Measurements from ENCODE around the gene KCNJ11.

KCNJ11 gene

DNA sequence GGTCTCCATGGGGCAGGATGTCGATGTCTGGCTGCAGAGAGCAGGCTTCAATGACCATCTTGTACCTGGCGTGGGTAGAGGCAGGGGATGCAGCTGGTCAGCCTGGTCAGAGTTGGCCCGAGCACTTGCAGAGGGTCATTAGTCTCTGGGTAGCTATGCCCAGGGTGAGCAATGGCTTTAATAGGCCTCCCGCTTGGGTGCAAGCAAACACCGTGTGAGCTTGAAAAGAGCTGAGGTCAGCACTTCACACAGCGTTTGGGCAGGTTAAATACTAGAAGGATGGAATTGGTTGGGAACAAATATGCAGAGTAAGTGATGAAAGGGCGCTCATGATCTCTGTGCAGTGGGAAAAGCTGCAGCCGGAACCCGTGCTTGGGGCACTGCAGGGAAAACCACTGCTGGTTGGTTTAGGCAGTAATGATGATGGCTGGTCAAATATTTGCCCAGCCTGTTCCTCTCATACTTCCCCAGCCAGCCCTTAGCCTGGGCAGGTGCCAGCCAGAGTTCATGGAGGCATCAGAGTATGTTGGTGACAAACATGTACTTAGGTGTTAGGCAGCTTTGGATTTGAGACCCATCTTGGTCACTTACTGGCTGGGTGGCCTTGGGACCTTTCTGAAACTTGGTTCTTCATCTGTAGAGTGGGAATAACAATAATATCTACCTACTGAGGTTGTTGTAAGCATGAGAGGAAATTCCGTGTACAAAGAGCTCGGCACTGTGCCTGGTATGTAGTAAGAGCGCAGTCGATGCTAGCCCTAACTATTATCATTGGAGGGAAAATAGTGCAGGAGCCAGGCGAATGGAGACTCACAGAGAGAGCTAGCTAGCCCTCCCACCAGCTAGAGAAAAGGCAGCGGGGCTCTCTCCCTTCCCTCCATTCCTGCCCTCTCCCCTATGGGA is 25.2 kb upstream of the KCNJ11 start:
- Mint-ChIP-seq H3K9me3 (no peaks in the 10 kb centered on the region), H3K36me3 (no peaks in the 10 kb centered on the region), H3K27ac (no peak overlapping the region), H3K27me3 (peaks cover 7% of the 10 kb centered on the region), H3K4me1 (no peaks in the 10 kb centered on the region), H3K4me3 (no peak overlapping the region)

DNA sequence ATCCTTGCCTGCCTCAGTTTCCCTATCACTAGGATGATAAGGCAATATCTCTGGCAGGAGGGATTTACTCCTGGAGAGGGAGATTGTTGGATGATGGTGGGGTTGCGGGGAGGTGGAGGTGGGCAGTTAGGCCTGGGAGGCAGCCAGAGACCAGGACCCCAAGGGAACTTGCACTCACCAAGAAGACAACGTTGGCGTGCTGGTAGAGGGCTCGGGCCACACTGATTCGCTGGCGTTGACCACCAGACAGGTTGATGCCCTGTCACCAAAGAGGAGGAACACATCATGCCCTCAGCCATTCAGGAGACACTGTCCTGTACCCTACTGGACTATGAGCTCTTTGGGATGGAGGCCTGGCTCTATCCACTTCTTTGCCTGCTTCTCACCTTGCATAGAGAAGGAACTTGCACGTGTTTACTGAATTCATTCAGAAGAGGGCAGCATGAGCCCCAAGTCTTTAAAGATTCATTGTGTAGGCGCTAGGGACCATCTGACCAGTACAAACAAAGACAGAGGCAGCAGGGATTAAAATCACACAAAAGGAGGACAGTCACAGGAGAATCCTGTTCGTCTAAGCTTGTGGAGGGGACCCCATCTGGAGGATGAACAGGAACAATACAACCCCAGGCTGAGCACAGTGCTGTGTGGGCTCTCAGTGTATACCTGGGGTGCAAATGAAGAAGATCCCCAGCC is 24.2 kb upstream of the KCNJ11 start:
- Mint-ChIP-seq H3K27me3 (peaks cover 5% of the 10 kb centered on the region), H3K4me3 (no peak overlapping the region), H3K4me1 (no peaks in the 10 kb centered on the region), H3K9me3 (no peaks in the 10 kb centered on the region), H3K36me3 (no peaks in the 10 kb centered on the region), H3K27ac (no peak overlapping the region)

DNA sequence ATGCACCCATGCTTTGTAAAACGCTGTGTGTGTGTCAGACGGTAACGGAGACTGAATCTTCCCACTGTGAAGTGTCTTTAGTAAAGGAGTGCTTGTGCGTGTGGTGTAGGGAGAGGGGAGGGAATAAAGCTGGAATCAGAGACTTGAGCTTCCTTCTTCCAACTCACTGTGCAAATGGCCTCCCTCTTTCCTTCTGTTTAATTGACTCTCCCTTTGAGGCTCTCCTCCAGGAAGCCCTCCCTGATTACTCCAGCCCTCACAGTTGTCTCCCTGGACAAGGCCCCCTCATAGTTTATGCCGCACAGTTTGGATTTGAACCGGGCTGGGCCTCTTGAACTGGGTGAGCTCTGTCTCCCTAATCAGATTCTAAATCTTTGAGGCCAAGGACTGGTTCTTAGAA is 23.0 kb upstream of the KCNJ11 start:
- H3K9me3 Mint-ChIP-seq: no peaks in the 10 kb centered on the region
- no peaks in the 10 kb centered on the region for H3K4me1 Mint-ChIP-seq
- H3K27me3 Mint-ChIP-seq: peaks cover 2% of the 10 kb centered on the region
- H3K27ac Mint-ChIP-seq: no peak overlapping the region
- no peaks in the 10 kb centered on the region for H3K36me3 Mint-ChIP-seq
- no peak overlapping the region for H3K4me3 Mint-ChIP-seq

DNA sequence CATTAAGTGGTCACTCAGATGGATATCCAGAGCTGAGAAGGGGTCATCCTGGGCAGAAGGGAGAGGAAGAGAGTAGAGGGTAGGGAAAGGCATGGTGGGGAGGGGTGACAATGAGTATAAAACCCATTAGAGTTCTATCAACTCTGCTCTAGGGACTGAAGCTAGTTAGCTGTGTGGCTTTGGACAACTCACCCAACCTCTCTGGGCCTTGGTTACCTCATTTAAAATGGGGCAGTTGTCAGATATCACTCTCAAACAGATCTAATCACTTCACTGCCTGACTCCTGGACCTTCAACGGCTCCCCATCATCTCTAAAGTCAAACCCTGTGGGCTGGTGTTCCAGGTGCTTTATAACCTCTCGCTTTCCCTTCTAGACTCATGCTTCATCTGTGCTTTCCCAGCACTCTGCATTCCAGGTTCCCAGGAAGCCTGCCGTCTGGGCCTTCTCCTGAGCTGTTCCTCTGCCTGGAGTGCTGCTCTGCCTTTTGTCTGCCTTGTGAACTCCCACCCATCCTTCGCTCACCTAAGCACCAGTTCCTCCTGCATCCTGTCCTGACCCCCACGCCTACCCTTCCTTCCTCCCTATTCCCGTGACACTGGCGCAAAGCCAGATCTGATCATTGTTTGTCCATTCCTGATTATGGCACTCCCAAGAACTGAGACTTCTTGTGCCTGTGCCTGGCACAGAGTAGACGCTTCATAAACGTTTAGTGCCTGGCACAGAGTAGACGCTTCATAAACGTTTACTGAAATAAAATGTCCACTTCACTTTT is 22.3 kb upstream of the KCNJ11 start:
- H3K27ac Mint-ChIP-seq: peak overlapping the region; percentile 59
- H3K4me3 Mint-ChIP-seq: no peak overlapping the region
- H3K27me3 Mint-ChIP-seq: no peaks in the 10 kb centered on the region
- no peaks in the 10 kb centered on the region for H3K36me3 Mint-ChIP-seq
- no peaks in the 10 kb centered on the region for H3K9me3 Mint-ChIP-seq
- H3K4me1 Mint-ChIP-seq: no peaks in the 10 kb centered on the region

DNA sequence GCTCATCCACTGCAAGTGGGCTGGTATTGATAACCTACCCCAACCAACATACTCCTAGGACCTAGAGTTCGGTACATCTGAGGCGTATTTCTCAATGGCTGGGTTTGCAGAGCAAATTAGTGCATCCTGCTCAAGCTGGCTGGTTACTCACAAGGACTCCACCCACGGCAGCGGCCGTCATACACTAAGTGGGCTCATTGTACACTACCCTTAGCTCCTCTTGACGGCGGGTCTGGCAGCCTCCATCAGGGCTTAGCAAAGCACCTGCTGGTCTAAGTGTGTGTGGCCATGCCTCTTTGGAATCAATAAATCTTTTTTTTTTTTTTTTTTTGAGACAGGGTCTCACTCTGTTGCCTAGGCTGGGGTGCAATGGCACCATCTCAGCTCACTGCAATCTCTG is 20.2 kb upstream of the KCNJ11 start:
- Mint-ChIP-seq H3K27me3 (no peaks in the 10 kb centered on the region), H3K4me1 (no peaks in the 10 kb centered on the region), H3K4me3 (no peak overlapping the region), H3K27ac (no peak overlapping the region), H3K36me3 (no peaks in the 10 kb centered on the region), H3K9me3 (no peaks in the 10 kb centered on the region)

DNA sequence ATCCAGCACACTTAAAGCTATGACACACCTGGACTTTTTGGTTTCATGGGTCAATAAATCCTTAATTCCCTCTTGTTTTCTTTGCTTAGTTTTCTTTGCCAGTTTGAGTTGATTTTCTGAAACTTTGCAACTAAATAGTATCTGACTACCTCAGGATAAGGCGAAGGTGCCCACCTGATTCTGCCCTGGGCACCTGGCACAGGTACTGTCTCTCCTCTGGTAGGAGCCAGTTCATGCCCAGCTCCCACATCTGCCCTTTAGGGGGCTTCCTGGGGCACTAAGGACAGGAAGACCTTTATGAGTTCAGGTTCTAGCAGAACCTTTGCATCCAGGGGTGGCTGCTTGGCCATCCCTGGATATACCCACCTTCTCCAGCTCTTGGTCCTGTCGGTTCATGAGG is 19.6 kb upstream of the KCNJ11 start:
- H3K36me3 Mint-ChIP-seq: no peaks in the 10 kb centered on the region
- H3K9me3 Mint-ChIP-seq: no peaks in the 10 kb centered on the region
- H3K27me3 Mint-ChIP-seq: no peaks in the 10 kb centered on the region
- H3K4me1 Mint-ChIP-seq: no peaks in the 10 kb centered on the region
- no peak overlapping the region for H3K4me3 Mint-ChIP-seq
- no peak overlapping the region for H3K27ac Mint-ChIP-seq

DNA sequence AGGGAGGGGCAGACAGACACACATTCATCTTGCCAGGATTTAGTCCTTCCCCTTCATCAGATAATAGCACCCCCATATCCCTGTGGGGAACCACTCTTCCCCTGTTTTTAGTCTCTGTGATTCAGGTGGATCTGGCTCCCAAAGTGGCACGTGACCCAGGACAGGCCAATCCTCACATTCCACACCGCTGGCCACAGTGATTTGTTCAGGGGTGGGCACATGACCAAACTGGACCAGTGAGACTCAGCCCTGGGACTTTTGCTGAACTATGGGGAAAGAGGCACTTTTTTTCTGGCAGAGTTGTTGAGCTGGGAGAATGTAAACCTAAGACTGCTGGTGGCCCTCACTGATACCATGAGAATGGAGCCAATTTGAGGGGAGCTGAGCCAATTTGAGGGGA is 19.1 kb upstream of the KCNJ11 start:
- Mint-ChIP-seq H3K4me3 (no peak overlapping the region), H3K27ac (no peak overlapping the region), H3K36me3 (no peaks in the 10 kb centered on the region), H3K9me3 (no peaks in the 10 kb centered on the region), H3K27me3 (no peaks in the 10 kb centered on the region), H3K4me1 (no peaks in the 10 kb centered on the region)

DNA sequence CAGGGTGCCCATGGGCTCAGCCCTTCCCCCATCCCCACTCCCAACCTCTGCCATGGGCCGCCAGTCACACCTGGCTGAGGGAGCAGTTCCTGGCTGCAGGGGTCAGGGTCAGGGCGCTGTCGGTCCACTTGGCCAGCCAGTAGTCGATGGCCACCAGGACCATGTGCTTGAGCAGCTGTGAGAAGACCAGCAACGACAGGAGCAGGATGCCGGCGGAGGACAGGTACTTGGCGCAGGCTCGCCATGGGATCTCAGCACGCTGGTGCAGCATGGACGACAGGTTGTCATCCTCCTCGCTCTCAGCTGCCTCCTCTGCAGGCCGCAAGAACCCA is 18.3 kb upstream of the KCNJ11 start:
- Mint-ChIP-seq H3K9me3 (no peaks in the 10 kb centered on the region), H3K4me3 (no peak overlapping the region), H3K36me3 (no peaks in the 10 kb centered on the region), H3K27me3 (no peaks in the 10 kb centered on the region), H3K4me1 (no peaks in the 10 kb centered on the region), H3K27ac (no peak overlapping the region)

DNA sequence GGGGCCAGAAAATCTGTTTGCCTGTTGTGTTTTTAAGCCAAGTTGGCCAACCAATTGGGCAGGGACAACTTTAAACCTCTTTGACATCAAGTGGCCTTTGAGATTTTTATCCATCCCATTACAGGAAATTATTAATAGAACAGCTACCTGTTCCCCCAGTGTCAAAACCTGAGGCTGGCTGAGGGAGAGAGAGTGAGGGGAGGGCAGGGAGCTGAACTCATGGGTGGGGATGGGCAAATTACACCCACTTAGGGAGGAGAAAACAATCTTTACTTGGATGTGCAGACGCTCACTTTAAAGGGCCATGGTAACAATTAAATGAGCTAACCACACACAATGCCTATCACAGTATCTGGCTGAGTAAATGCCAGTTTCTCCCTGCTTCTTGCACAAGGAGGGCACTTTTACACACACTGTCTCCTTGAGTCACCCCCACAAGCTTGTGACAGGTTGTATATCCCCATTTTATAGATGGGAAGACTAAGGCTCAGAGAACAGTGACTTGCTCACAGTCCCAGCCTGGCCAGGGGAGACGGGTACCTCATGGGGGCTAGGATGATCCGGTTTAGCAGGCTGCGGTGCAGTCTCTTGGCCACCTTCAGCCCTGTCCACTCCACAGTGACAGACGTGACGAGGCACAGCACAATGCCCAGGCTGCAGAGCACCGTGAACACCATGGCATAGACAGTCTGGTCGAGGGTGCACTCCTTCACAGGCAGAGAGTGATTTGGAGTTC is 17.8 kb upstream of the KCNJ11 start:
- Mint-ChIP-seq H3K4me1 (no peaks in the 10 kb centered on the region), H3K36me3 (no peaks in the 10 kb centered on the region), H3K27ac (no peak overlapping the region), H3K4me3 (no peak overlapping the region), H3K9me3 (no peaks in the 10 kb centered on the region), H3K27me3 (no peaks in the 10 kb centered on the region)

DNA sequence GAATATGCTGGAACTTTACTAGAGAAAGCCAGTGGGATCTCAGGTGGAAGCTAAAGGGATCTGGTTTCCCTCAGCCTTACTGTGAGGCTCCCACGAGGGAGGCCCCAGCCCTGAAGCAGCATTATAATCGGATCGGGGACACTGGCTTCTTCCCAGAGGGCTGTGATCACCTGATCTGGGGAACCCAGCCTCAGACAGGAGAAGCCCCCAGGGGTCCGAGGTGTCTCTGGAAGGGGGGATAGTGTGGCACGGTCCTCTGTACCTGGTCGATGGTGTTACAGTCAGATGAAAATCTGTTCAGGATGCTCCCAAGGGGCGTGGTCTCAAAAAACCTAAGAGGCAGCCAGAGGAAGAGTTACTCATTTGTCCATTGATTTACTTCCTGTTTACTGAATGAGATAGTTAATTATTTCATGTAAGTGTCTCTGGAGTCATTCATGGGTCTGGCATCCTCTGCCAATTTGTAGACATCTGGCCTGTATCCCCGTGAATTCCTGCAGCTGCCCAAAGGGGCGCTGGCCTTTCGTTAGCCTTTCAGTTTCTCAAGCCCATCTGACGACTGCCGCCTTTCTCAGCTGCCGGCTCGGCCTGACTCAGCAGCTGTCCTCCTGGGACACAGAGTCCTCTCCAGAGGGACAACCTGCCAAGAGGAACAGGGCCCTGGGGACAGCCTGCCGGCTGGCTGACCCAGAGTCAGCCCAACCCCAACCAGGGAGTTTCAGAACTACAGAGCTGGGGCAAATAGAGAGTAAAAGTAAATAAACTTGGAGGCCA is 17.0 kb upstream of the KCNJ11 start:
- Mint-ChIP-seq H3K9me3 (no peaks in the 10 kb centered on the region), H3K27ac (no peak overlapping the region), H3K4me1 (no peaks in the 10 kb centered on the region), H3K36me3 (no peaks in the 10 kb centered on the region), H3K27me3 (no peaks in the 10 kb centered on the region), H3K4me3 (no peak overlapping the region)

DNA sequence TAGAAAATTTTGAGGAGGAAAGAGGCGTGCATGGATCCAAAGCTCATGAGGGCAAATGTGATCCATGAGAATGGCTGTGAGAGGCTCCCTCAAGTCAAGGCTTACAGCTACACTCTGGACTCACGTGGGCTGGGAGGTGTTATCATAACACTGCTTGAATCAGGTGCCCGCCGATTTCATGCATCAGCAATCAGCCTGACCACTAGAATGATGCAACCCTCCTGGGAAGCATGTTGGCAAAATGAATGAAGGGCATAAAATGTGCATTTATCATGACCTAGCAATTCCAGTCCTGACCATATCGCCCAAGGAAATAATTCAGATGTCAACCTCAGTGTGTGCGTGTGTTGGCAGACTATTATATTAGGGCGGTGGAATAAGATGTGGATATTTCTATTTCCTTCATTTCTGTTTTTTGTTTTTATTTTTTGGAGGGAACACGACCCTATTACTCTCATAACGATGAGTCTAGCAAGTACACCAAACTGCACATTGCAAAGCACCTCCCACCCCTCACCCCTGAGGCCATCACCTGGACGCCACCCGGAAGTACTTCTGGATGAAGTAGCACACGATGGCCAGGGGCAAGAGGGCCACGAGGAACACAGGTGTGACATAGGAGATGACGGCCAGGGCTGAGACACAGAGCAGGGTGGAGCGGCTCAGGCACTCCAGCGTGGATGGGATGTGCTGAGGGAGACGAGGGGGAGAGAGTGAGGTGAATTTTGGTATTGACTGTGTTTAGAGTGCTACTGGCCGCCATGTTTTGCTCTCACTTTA is 15.7 kb upstream of the KCNJ11 start:
- no peaks in the 10 kb centered on the region for H3K9me3 Mint-ChIP-seq
- H3K27ac Mint-ChIP-seq: no peak overlapping the region
- no peak overlapping the region for H3K4me3 Mint-ChIP-seq
- H3K4me1 Mint-ChIP-seq: no peaks in the 10 kb centered on the region
- no peaks in the 10 kb centered on the region for H3K27me3 Mint-ChIP-seq
- no peaks in the 10 kb centered on the region for H3K36me3 Mint-ChIP-seq

DNA sequence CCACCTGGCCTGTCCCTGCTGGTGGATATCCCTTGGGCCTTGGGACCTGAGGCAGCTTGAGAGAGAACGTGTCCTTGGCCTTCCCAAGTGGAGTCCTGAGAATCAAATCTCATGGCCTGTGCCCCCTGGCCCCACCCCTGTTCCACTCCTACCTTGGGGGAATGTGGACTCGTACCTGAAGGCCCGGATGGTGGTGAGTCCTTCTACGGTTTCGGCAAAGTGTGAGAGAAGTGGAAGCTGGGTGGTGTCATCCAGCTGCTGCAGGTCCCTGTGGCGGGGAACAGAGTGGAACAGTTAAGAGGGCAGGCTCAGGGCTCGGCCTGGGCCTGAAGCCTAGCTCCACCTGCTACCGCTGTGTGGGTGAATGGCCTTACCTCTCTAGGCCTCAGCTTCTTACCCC is 14.0 kb upstream of the KCNJ11 start:
- H3K27me3 Mint-ChIP-seq: no peaks in the 10 kb centered on the region
- H3K4me3 Mint-ChIP-seq: no peak overlapping the region
- H3K27ac Mint-ChIP-seq: no peak overlapping the region
- H3K9me3 Mint-ChIP-seq: no peaks in the 10 kb centered on the region
- no peaks in the 10 kb centered on the region for H3K4me1 Mint-ChIP-seq
- no peaks in the 10 kb centered on the region for H3K36me3 Mint-ChIP-seq

DNA sequence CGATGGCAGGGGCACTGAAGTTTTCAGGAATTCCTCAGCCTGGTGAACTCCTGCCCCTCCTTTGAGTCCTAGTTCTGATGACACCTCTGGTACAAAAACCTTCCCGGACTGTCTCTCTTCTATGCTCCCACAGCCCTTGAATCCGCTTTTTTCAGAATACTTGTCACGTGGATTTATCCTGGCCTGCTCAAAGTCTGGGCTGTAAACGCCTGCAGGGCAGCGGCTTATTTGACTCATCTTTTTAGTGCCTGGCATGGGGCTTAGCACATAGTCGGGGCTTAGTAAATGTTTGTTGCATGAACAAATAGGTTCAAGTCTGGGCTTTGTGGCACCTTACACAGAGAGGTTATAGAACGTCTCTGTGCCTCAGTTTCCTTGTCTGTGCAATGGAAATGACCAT is 13.4 kb upstream of the KCNJ11 start:
- Mint-ChIP-seq H3K4me3 (no peak overlapping the region), H3K27me3 (no peaks in the 10 kb centered on the region), H3K27ac (no peak overlapping the region), H3K36me3 (no peaks in the 10 kb centered on the region), H3K4me1 (no peaks in the 10 kb centered on the region), H3K9me3 (no peaks in the 10 kb centered on the region)

DNA sequence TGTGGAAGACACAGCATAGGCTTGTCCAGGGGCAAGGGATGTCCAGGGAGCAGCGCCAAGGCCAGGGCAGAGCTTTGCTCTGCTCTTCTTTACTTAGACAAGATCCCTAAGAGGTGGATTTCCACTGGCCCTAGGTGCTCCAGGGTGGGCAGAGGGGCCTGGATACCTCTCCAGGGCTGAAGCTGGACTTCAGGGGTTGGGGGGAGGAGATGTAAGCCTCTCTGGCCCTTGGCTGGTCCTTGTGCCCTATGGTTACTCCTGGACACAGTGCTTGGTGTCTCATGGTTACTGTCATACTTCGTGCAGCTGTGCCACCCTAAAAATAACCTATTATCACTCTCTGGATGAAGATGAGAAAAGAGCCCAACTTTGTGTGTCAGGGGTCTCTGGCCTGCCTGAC is 12.9 kb upstream of the KCNJ11 start:
- no peaks in the 10 kb centered on the region for H3K36me3 Mint-ChIP-seq
- H3K4me3 Mint-ChIP-seq: no peak overlapping the region
- H3K4me1 Mint-ChIP-seq: no peaks in the 10 kb centered on the region
- H3K9me3 Mint-ChIP-seq: no peaks in the 10 kb centered on the region
- no peaks in the 10 kb centered on the region for H3K27me3 Mint-ChIP-seq
- H3K27ac Mint-ChIP-seq: no peak overlapping the region

Data from activated naive CD4-positive, alpha-beta T cell treated with anti-CD3 and anti-CD28 coated beads, Interleukin-2, amount 50 U/mL, for 24 hours (primary cell).